Measurements from ENCODE around the gene CHIC2. TPM values are rescaled to one million over a fixed set of nuclear protein-coding genes. Genes with fewer than 3 reads are reported as not detected.

CHIC2 gene
- total RNA-seq, 2 experiments from 2014 or later, result 14.7 to 17.7 TPM

- no peak overlapping the region for H3K27ac Mint-ChIP-seq
- H3K36me3 Mint-ChIP-seq (ENCODE audit: low read depth), result no peaks in the 10 kb centered on the region
- peaks cover 50% of the 10 kb centered on the region for H3K4me1 Mint-ChIP-seq
- POLR2A ChIA-PET, result no interaction called here
- intact Hi-C loops (cut with DNase I, micrococcal nuclease), result loop anchor here in 1 of 2 experiments (1.0 kb wide), 1 partner anchor 8 kb away; no protein-coding TSS in a partner anchor
- DNase-seq (peak; percentile 34), ATAC-seq (peak; percentile 33)
- CTCF ChIA-PET, result no interaction called here
- H3K4me3 Mint-ChIP-seq, result peak overlapping the region; percentile 32
- H3K27me3 Mint-ChIP-seq, result peaks cover 82% of the 10 kb centered on the region
- H3K9me3 Mint-ChIP-seq (ENCODE audit: low read depth), result no peaks in the 10 kb centered on the region
Measured at GRCh38 chr4:54100595-54101189, 36.3 kb upstream of the CHIC2 start.

DNA sequence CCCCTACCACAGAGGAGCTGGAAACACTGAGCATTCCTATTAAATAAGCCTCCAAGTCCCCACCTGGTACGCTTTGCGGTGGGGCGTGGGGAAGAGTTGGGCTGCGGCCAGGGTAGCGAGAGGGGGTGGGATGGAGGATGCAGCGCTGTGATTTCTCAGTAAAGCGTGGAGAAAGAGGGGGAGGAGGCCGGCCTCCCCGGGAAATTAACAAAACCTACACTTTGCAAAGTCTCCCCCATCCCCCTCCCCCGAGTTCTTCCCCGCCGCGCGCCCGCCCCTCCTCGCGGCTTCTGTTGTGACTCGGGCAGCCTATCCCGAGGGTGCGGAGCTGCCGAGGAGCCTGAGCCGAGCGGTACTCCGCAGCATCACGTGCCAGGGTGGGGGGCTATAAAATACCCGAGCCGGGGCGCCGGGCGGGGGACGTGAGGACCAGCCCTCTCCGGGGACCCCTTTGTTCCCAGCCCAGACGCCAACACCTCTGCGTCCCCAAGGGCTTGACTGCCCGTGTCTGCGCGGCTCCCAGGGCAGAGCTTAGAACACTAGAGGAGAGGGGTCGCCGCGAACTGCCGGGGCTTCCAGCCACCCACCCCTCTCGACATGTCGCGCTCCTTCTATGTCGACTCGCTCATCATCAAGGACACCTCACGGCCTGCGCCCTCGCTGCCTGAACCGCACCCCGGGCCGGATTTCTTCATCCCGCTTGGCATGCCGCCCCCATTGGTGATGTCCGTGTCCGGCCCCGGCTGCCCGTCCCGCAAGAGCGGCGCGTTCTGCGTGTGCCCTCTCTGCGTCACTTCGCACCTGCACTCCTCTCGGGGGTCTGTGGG is 35.6 kb upstream of the CHIC2 start, which contains the start of gene GSX2:
TSS of gene GSX2 (plus strand) at position 416 of the 827 bp plus-strand sequence. CDS start at position 598, 182 bp downstream.
- H3K9me3 Mint-ChIP-seq (ENCODE audit: low read depth), result no peaks in the 10 kb centered on the region
- H3K36me3 Mint-ChIP-seq (ENCODE audit: low read depth), result no peaks in the 10 kb centered on the region
- H3K4me1 Mint-ChIP-seq, result peaks cover 49% of the 10 kb centered on the region
- peak within 1 kb of the TSS; percentile 38 for H3K4me3 Mint-ChIP-seq
- peak; percentile 26 for DNase-seq
- ATAC-seq, result no peak
- POLR2A ChIA-PET, result no interaction called here
- H3K27ac Mint-ChIP-seq, result no peak within 1 kb of the TSS
- peaks cover 84% of the 10 kb centered on the region for H3K27me3 Mint-ChIP-seq
- CTCF ChIA-PET, result interaction anchor here (1.1 to 1.6 kb wide), 3 partner anchors 8 to 170 kb away, joined by 3 to 5 read pairs (median 4); no protein-coding TSS in a partner anchor
- intact Hi-C loops (cut with DNase I, micrococcal nuclease), result loop anchor here in 1 of 2 experiments (10.0 kb wide), 1 partner anchor 175 kb away; no protein-coding TSS in a partner anchor

- peaks cover 44% of the 10 kb centered on the region for H3K4me1 Mint-ChIP-seq
- no peaks in the 10 kb centered on the region for H3K36me3 Mint-ChIP-seq (ENCODE audit: low read depth)
- H3K4me3 Mint-ChIP-seq, result peak overlapping the region; percentile 38
- CTCF ChIA-PET, result interaction anchor here (1.1 to 1.6 kb wide), 3 partner anchors 9 to 170 kb away, joined by 3 to 5 read pairs (median 4); no protein-coding TSS in a partner anchor
- H3K27ac Mint-ChIP-seq, result no peak overlapping the region
- intact Hi-C loops (cut with DNase I, micrococcal nuclease), result loop anchor here in 1 of 2 experiments (10.0 kb wide), 1 partner anchor 175 kb away; no protein-coding TSS in a partner anchor
- no peak for ATAC-seq
- no peak for DNase-seq
- POLR2A ChIA-PET, result interaction anchor here (0.6 kb wide), 1 partner anchor 182 kb away, joined by 3 read pairs; no protein-coding TSS in a partner anchor
- peaks cover 83% of the 10 kb centered on the region for H3K27me3 Mint-ChIP-seq
- no peaks in the 10 kb centered on the region for H3K9me3 Mint-ChIP-seq (ENCODE audit: low read depth)
Measured at GRCh38 chr4:54099287-54099747, 34.9 kb upstream of the CHIC2 start.

DNA sequence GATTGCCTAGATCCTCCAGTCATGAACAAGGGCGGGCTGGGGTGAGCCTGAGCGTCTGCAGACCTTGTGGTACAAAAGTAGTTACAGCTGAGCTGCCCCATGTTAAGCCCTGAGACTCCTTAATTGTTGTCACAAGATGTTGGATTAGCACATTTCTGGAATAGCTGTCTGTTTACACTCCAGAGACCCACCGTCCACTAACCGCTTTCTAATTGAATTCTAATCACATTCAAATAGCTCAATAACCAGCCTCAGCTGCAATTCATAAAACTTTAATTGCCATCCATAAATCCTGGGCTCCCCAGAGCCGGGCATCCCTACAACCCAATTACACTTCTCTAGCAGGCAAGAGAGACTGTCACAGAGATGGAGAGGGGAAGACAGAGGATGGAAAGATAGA is 34.0 kb upstream of the CHIC2 start:
- Mint-ChIP-seq H3K27ac (no peak overlapping the region), H3K4me1 (peaks cover 46% of the 10 kb centered on the region), H3K9me3 (ENCODE audit: low read depth) (no peaks in the 10 kb centered on the region), H3K27me3 (peaks cover 84% of the 10 kb centered on the region), H3K4me3 (peak overlapping the region; percentile 38), H3K36me3 (ENCODE audit: low read depth) (no peaks in the 10 kb centered on the region)
- POLR2A ChIA-PET, result interaction anchor here (0.6 kb wide), 1 partner anchor 181 kb away, joined by 3 read pairs; no protein-coding TSS in a partner anchor
- ATAC-seq (no peak), DNase-seq (no peak)
- intact Hi-C loops (cut with DNase I, micrococcal nuclease), result loop anchor here in 1 of 2 experiments (10.0 kb wide), 1 partner anchor 174 kb away; no protein-coding TSS in a partner anchor
- CTCF ChIA-PET, result interaction anchor here (1.2 to 1.6 kb wide), 2 partner anchors 165 to 169 kb away, joined by 3 to 5 read pairs; no protein-coding TSS in a partner anchor

GRCh38 chr4:54097152-54097551 is 32.7 kb upstream of the CHIC2 start:
- H3K4me1 Mint-ChIP-seq, result peaks cover 49% of the 10 kb centered on the region
- DNase-seq (no peak), ATAC-seq (no peak)
- intact Hi-C loops (cut with DNase I, micrococcal nuclease), result loop anchor here in 1 of 2 experiments (10.0 kb wide), 1 partner anchor 172 kb away; no protein-coding TSS in a partner anchor
- POLR2A ChIA-PET, result no interaction called here
- H3K27ac Mint-ChIP-seq, result no peak overlapping the region
- CTCF ChIA-PET, result interaction anchor here (1.0 to 1.5 kb wide), 2 partner anchors 11 to 30 kb away, joined by 3 read pairs; no protein-coding TSS in a partner anchor
- peaks cover 81% of the 10 kb centered on the region for H3K27me3 Mint-ChIP-seq
- no peak overlapping the region for H3K4me3 Mint-ChIP-seq
- no peaks in the 10 kb centered on the region for H3K9me3 Mint-ChIP-seq (ENCODE audit: low read depth)
- no peaks in the 10 kb centered on the region for H3K36me3 Mint-ChIP-seq (ENCODE audit: low read depth)

DNA sequence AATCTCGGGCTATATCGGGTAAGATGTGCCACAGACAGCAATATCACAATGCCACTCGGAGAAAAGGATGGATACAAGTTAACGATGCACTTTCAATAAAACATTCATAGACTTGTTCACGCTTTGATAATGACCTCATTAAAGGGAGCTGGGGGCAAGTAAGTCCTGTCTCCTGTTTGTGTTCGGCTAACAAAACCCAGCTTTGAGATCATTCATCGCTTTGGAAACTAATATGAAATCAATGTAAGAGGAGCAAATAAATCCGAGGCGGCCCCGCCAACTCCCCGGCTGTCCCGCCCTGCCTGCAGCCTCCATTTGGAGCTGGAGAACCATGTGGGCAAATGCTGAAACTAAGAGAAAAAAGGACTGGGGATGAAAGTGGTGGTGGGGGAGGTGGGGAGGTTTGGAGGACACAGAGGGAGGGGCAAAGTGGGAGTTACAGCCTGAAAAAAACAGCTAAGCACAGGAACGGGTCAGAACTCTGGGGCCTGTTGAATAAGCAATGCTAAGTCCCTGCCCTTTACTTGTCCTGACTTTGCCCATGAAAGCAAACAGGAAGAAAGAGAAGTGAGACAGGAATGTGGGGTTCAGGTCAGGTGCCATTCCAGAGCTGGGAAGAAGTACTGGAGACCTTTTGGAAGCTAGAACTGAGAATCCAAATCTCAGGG is 32.0 kb upstream of the CHIC2 start:
- peaks cover 79% of the 10 kb centered on the region for H3K27me3 Mint-ChIP-seq
- DNase-seq (no peak), ATAC-seq (no peak)
- no peaks in the 10 kb centered on the region for H3K9me3 Mint-ChIP-seq (ENCODE audit: low read depth)
- peaks cover 51% of the 10 kb centered on the region for H3K4me1 Mint-ChIP-seq
- CTCF ChIA-PET, result interaction anchor here (0.7 to 1.5 kb wide), 3 partner anchors 11 to 454 kb away, joined by 3 read pairs; no protein-coding TSS in a partner anchor
- POLR2A ChIA-PET, result no interaction called here
- intact Hi-C loops (cut with DNase I, micrococcal nuclease), result loop anchor here in 1 of 2 experiments (10.0 kb wide), 1 partner anchor 172 kb away; no protein-coding TSS in a partner anchor
- no peaks in the 10 kb centered on the region for H3K36me3 Mint-ChIP-seq (ENCODE audit: low read depth)
- no peak overlapping the region for H3K4me3 Mint-ChIP-seq
- H3K27ac Mint-ChIP-seq, result no peak overlapping the region

- Mint-ChIP-seq H3K9me3 (ENCODE audit: low read depth) (no peaks in the 10 kb centered on the region), H3K36me3 (ENCODE audit: low read depth) (no peaks in the 10 kb centered on the region), H3K4me1 (peaks cover 48% of the 10 kb centered on the region), H3K27ac (no peak overlapping the region), H3K27me3 (peaks cover 80% of the 10 kb centered on the region), H3K4me3 (no peak overlapping the region)
- no peak for ATAC-seq
- DNase-seq, result no peak
- intact Hi-C loops (cut with DNase I, micrococcal nuclease), result loop anchor here in 1 of 2 experiments (10.0 kb wide), 1 partner anchor 170 kb away; no protein-coding TSS in a partner anchor
- CTCF ChIA-PET, result interaction anchor here (1.5 to 2.7 kb wide), 2 partner anchors 29 to 165 kb away, joined by 3 to 10 read pairs; no protein-coding TSS in a partner anchor
- POLR2A ChIA-PET, result no interaction called here
Measured at GRCh38 chr4:54095110-54095825, 30.9 kb upstream of the CHIC2 start.

- no peak overlapping the region for H3K4me3 Mint-ChIP-seq
- ChIA-PET CTCF (interaction anchor here (0.6 to 2.7 kb wide), 4 partner anchors 131 to 165 kb away, joined by 4 to 10 read pairs (median 4); no protein-coding TSS in a partner anchor), POLR2A (no interaction called here)
- H3K9me3 Mint-ChIP-seq (ENCODE audit: low read depth), result no peaks in the 10 kb centered on the region
- no peak for DNase-seq
- intact Hi-C loops (cut with DNase I, micrococcal nuclease), result loop anchor here (5.0 to 10.0 kb wide), 2 partner anchors 162 to 170 kb away; no protein-coding TSS in a partner anchor
- H3K4me1 Mint-ChIP-seq, result peaks cover 45% of the 10 kb centered on the region
- ATAC-seq, result no peak
- no peaks in the 10 kb centered on the region for H3K36me3 Mint-ChIP-seq (ENCODE audit: low read depth)
- H3K27me3 Mint-ChIP-seq, result peaks cover 75% of the 10 kb centered on the region
- no peak overlapping the region for H3K27ac Mint-ChIP-seq
Measured at GRCh38 chr4:54094451-54094850, 30.0 kb upstream of the CHIC2 start.

DNA sequence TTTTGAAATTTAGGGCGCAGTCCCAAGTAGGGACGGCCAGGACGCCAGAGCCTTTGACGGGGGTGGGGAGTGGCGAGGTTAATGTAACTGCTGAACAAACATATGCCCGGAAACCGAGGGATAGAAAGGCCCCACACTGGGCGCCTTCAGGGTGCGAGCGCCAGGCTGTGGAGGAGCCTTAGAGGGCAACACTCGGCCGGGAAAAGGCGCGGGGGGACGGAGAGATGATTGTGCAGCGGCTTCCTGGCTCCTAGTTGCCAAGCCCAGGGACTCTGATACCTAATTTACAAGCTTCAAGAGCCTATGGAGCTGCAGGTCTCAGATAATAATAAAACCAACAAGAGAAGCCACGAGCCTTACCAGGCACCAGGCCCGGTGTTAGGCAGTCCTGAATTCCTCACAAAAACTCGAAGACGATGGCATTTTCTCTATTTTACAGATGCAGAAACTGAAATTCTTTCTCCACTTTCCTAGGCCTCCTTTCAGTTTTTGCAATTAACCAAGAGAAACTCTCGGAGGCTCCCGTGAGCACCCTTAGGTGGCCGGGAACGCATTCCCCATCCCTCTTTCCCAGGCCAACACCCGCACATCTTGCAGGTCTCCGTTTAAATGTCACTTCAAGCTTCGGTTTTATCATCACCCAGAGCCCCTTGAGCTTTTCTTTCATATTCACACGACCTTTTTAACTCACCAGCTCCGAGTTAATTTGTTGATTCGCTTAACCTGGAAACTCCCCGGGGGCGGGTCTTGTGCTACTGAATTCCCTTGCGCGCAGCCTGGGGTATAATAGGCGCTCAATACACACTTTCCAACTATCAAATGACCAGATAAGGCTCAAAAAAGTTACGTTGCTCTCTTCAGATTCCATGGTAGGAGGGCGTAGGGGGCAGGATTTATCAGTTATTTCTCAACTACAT is 29.2 kb upstream of the CHIC2 start:
- POLR2A ChIA-PET, result no interaction called here
- DNase-seq, result peak; percentile 68
- Mint-ChIP-seq H3K4me1 (peaks cover 36% of the 10 kb centered on the region), H3K9me3 (ENCODE audit: low read depth) (no peaks in the 10 kb centered on the region), H3K36me3 (ENCODE audit: low read depth) (no peaks in the 10 kb centered on the region), H3K27me3 (peaks cover 70% of the 10 kb centered on the region), H3K27ac (no peak overlapping the region), H3K4me3 (peak overlapping the region; percentile 57)
- ATAC-seq, result peak; percentile 34
- CTCF ChIA-PET, result interaction anchor here (0.6 to 2.7 kb wide), 7 partner anchors 31 to 1887 kb away, joined by 3 to 10 read pairs (median 4); no protein-coding TSS in a partner anchor
- intact Hi-C loops (cut with DNase I, micrococcal nuclease), result loop anchor here (5.0 to 10.0 kb wide), 2 partner anchors 161 to 169 kb away; no protein-coding TSS in a partner anchor
